PC-9 (cell line): Measurements from ENCODE around the gene RNF19B.

Experiments
- CTCF ChIP-seq: fragments of 200-600 bp; sonication (generic); conservative IDR thresholded peaks from 2 replicates; pipeline ENCODE4 v1.6.1; 2017; ENCODE audit warnings: mixed run types, antibody characterized with exemption, mild to moderate bottlenecking, moderate library complexity
- EZH2 ChIP-seq: fragments of 200-600 bp; sonication (generic); IDR thresholded peaks from 2 replicates; pipeline ENCODE4 v1.8.0; 2017; ENCODE audit warnings: antibody characterized with exemption, low read depth

GRCh38 chr1:32894681-32895080, 69.9 kb downstream of the RNF19B start:
- TF ChIP-seq CTCF: no peak
- no peak for TF ChIP-seq EZH2
